ENCODE data around the gene CLEC17A.

Gene CLEC17A

DNA sequence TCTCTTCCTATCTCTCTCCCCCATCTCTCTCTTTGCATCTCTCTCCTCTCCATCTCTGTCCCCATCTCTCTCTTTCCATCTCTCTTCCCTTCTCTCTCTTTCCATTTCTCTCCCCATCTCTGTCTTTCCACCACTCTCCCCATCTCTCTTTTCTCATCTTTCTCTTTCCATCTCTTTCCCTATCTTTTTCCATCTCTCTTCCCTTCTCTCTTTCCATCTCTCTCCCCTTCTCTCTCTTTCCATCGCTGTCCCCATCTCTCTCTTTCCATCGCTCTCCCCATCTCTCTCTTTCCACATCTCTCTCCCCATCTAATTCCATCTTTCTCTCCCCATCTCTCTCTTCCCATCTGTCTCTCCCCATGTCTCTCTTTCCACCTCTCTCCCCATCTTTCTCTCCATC lies 67.3 kb downstream of the CLEC17A start:
- no peak overlapping the region for H3K27ac ChIP-seq
- no peak for TF ChIP-seq ZFX (IDR thresholded peaks at IDR 0.05; ENCODE audit: borderline replicate concordance)
- TF ChIP-seq, protein P1, sequence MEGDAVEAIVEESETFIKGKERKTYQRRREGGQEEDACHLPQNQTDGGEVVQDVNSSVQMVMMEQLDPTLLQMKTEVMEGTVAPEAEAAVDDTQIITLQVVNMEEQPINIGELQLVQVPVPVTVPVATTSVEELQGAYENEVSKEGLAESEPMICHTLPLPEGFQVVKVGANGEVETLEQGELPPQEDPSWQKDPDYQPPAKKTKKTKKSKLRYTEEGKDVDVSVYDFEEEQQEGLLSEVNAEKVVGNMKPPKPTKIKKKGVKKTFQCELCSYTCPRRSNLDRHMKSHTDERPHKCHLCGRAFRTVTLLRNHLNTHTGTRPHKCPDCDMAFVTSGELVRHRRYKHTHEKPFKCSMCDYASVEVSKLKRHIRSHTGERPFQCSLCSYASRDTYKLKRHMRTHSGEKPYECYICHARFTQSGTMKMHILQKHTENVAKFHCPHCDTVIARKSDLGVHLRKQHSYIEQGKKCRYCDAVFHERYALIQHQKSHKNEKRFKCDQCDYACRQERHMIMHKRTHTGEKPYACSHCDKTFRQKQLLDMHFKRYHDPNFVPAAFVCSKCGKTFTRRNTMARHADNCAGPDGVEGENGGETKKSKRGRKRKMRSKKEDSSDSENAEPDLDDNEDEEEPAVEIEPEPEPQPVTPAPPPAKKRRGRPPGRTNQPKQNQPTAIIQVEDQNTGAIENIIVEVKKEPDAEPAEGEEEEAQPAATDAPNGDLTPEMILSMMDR (IDR thresholded peaks at IDR 0.05) = no peak

GRCh38 chr19:14654786-14655560 lies 72.1 kb downstream of the CLEC17A start:
- H3K27ac ChIP-seq = no peak overlapping the region
- TF ChIP-seq, protein P1 (IDR thresholded peaks at IDR 0.05) = no peak
- TF ChIP-seq ZFX (IDR thresholded peaks at IDR 0.05; ENCODE audit: borderline replicate concordance) = no peak

DNA sequence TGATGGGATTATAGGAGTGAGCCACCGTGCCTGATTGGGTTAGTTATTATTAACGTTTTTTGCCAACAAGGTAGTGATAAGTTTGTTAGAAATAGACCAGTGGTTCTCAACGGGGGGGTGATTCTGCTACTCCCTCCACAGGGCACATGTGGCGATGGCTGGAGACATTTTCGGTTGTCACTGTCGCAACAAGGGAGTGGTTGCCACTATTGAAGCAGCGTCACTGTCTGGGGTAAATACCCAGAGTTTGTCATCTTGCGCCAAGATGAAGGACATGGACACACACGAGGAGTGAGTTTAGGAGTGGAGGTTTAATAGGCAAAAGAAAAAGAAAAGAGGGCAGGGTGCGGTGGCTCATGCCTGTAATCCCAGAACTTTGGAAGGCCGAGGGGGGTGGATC lies 72.8 kb downstream of the CLEC17A start:
- TF ChIP-seq ZFX (IDR thresholded peaks at IDR 0.05; ENCODE audit: borderline replicate concordance) = no peak
- TF ChIP-seq, protein P1 (IDR thresholded peaks at IDR 0.05) = no peak
- H3K27ac ChIP-seq = no peak overlapping the region

DNA sequence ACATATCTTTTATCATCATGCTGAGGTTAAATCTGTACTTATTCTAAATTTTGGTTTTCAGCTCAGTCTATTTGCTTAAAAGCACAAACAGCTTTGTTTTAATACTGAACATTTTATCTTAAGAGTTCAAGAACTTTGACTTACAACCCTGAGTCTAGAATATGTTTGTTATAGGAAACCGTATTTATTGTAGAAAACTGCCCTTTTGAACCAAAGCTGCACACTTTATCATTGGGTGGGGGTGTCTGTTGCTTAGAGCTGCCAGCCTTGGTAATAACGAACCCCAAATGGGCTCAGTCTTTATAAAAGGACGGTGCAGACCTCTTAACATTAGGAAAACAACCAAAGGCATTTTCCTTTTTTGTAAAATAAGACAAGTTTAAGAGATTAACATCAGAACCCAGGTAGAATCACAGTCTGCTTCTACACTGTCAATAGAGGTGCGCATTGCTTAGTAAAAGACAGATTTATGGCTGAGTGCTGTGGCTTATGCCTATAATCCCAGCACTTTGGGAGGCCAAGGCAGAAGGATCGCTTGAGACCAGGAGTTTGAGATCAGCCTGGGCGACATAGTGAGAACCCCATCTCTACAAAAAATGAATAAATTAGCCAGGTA lies 77.1 kb downstream of the CLEC17A start:
- H3K27ac ChIP-seq = no peak overlapping the region
- no peak for TF ChIP-seq ZFX (IDR thresholded peaks at IDR 0.05; ENCODE audit: borderline replicate concordance)
- TF ChIP-seq, protein P1 (IDR thresholded peaks at IDR 0.05) = no peak

- H3K27ac ChIP-seq = no peak overlapping the region
- TF ChIP-seq, protein P1 (IDR thresholded peaks at IDR 0.05) = no peak
- TF ChIP-seq ZFX (IDR thresholded peaks at IDR 0.05; ENCODE audit: borderline replicate concordance) = no peak
These were observed 78.6 kb downstream of the CLEC17A start for GRCh38 chr19:14661372-14661924.

Measured in 22Rv1 (cell line).